ENCODE results near the gene VCP. TPM values are rescaled to one million over a fixed set of nuclear protein-coding genes. Genes with fewer than 3 reads are reported as not detected.

Gene VCP
- polyA plus RNA-seq, 2 donors, result 60.4 to 150 TPM

DNA sequence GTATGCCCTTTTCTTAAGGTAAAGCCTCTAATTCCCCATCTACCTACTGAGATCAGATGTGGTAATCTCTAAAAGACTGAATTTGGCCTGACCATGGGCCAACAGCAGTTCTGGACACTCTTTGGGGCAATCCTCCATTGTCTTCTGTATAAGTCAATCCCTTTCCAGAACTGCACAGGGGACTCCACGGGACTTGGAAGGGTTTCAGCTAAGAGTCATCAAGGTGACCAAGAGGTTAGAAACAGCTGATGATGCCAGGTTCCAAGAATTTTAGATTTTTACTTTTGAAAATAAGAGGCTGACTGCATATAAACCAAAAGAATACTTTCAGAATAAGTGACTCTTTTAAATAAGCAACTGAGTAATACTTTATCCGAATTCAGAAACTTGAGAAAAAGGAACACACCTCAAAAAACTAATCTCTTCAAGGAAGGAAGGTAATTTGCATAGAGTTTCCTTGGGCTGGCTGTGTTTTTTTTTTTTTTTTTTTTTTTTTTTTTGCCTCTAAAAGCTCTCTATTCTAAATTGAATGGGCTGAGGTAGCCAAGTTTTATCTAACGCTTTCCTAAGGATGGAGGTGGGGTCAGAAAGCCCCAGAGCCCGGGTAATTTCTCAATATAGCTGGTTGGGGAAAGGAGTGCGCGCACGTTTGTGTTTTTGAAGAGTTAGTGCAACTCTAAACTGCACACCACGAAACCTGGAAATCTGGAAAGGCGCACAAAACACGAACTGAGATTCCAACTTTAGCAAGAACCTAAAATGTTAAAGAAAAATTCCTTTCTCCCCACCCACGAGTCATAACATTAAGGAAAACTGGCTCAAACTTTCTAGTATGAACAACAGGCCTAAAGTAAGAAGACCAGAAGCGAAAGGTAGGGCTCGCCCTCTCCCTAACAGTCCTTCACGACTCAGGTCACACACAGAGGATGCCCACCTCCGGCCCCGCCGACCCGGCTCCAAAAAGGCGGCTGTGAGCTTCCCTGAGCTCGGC is 1.3 kb downstream of the VCP start:
- Histone ChIP-seq H3K36me3 (ENCODE audit: control insufficient read depth in 2 of 2, insufficient read depth in 2 of 2, low read length in 1 of 2) (peaks cover 3 to 24% of the 10 kb centered on the region in 2 donors), H3K27me3 (ENCODE audit: control insufficient read depth in 1 of 2, insufficient read depth in 2 of 2, low read length in 2 of 2) (no peaks in the 10 kb centered on the region), H3K4me1 (ENCODE audit: control insufficient read depth in 2 of 2, insufficient read depth in 2 of 2, low read length in 1 of 2) (peaks cover 6 to 10% of the 10 kb centered on the region in 2 donors), H3K9me3 (ENCODE audit: control insufficient read depth in 2 of 2, insufficient read depth in 1 of 2, low read depth in 1 of 2, low read length in 1 of 2) (no peaks in the 10 kb centered on the region), H3K4me3 (ENCODE audit: low read depth in 1 of 2, low read length in 2 of 2) (peak overlapping the region; percentile 71 to 79), H3K27ac (ENCODE audit: low read depth in 2 of 2, low read length in 1 of 2) (peak overlapping the region; percentile 99 to 100)
- WGBS, 2 donors, result 1% methylated on average over 20 of the region's 20 CpGs

GRCh38 chr9:35069020-35069419 is 3.4 kb downstream of the VCP start:
- Histone ChIP-seq H3K9me3 (ENCODE audit: control insufficient read depth in 2 of 2, insufficient read depth in 1 of 2, low read depth in 1 of 2, low read length in 1 of 2) (no peaks in the 10 kb centered on the region), H3K27me3 (ENCODE audit: control insufficient read depth in 1 of 2, insufficient read depth in 2 of 2, low read length in 2 of 2) (no peaks in the 10 kb centered on the region), H3K4me1 (ENCODE audit: control insufficient read depth in 2 of 2, insufficient read depth in 2 of 2, low read length in 1 of 2) (peaks cover 6 to 10% of the 10 kb centered on the region in 2 donors), H3K4me3 (ENCODE audit: low read depth in 1 of 2, low read length in 2 of 2) (no peak overlapping the region), H3K36me3 (ENCODE audit: control insufficient read depth in 2 of 2, insufficient read depth in 2 of 2, low read length in 1 of 2) (peaks cover 16 to 31% of the 10 kb centered on the region in 2 donors), H3K27ac (ENCODE audit: low read depth in 2 of 2, low read length in 1 of 2) (no peak overlapping the region)
- 62 to 73% methylated on average over 4 of the region's 4 CpGs for WGBS, 2 donors

GRCh38 chr9:35067056-35067455 is 5.4 kb downstream of the VCP start:
- Histone ChIP-seq H3K36me3 (ENCODE audit: control insufficient read depth in 2 of 2, insufficient read depth in 2 of 2, low read length in 1 of 2) (peaks cover 34 to 47% of the 10 kb centered on the region in 2 donors), H3K9me3 (ENCODE audit: control insufficient read depth in 2 of 2, insufficient read depth in 1 of 2, low read depth in 1 of 2, low read length in 1 of 2) (no peaks in the 10 kb centered on the region), H3K27me3 (ENCODE audit: control insufficient read depth in 1 of 2, insufficient read depth in 2 of 2, low read length in 2 of 2) (no peaks in the 10 kb centered on the region), H3K27ac (ENCODE audit: low read depth in 2 of 2, low read length in 1 of 2) (no peak overlapping the region), H3K4me1 (ENCODE audit: control insufficient read depth in 2 of 2, insufficient read depth in 2 of 2, low read length in 1 of 2) (peaks cover 6 to 10% of the 10 kb centered on the region in 2 donors), H3K4me3 (ENCODE audit: low read depth in 1 of 2, low read length in 2 of 2) (no peak overlapping the region)
- WGBS, 2 donors, result 89 to 91% methylated on average over 1 of the region's 1 CpG

DNA sequence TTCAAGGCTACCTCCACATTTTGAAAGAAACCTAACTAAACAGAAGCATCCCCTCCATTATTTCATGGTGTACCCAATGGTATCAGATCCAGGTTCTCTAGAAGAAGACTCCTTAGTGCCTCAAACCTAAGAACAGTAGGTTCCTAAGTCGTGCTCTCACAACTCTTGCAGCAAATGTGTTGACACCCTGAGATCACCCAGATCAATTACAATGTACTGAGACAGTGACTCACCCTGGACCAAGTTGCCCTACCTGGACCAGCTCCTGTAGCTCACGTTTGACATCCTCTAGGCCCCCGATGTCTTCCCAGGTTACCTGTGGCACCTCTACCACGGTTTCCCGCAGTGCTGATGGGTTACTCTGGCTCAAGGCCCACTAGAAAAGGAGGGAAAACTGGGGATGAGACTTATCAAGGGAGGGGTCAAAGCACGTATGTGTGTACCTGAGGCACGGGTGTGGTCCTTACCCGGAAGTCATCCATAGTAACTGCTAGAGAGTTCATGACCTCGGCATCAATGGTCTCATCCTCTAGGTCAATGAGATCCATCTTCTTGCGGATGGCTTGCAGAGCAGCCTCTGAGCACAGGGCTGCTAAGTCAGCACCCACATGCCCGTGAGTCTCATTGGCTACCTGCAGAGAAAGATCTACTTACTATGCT is 11.7 kb downstream of the VCP start:
- WGBS, 2 donors, result 85 to 86% methylated on average over 11 of the region's 11 CpGs
- Histone ChIP-seq H3K9me3 (ENCODE audit: control insufficient read depth in 2 of 2, insufficient read depth in 1 of 2, low read depth in 1 of 2, low read length in 1 of 2) (no peaks in the 10 kb centered on the region), H3K4me3 (ENCODE audit: low read depth in 1 of 2, low read length in 2 of 2) (no peak overlapping the region), H3K27ac (ENCODE audit: low read depth in 2 of 2, low read length in 1 of 2) (no peak overlapping the region), H3K27me3 (ENCODE audit: control insufficient read depth in 1 of 2, insufficient read depth in 2 of 2, low read length in 2 of 2) (no peaks in the 10 kb centered on the region), H3K4me1 (ENCODE audit: control insufficient read depth in 2 of 2, insufficient read depth in 2 of 2, low read length in 1 of 2) (no peaks in the 10 kb centered on the region), H3K36me3 (ENCODE audit: control insufficient read depth in 2 of 2, insufficient read depth in 2 of 2, low read length in 1 of 2) (peaks cover 61 to 70% of the 10 kb centered on the region in 2 donors)

GRCh38 chr9:35059438-35059837 is 13.0 kb downstream of the VCP start:
- H3K27me3 ChIP-seq (ENCODE audit: control insufficient read depth in 1 of 2, insufficient read depth in 2 of 2, low read length in 2 of 2), result no peaks in the 10 kb centered on the region
- WGBS, 2 donors, result 94% methylated on average over 10 of the region's 10 CpGs

DNA sequence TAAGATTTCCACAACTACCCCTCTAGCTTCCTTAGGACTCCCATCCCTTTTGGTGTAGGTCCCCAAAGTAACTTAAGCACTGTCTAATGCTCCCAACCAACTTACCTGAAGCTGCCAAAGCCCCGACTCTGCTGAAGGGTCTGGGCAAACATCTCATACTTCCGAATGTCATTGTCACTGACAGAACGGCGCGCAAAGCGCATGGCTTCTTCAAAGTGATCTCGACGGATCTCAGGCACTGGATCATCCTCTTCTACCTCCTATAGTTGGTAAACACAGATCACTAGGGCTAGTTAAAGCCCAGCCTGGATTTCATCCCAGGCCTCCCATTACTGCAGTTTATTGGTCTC is 15.2 kb downstream of the VCP start:
- 96 to 97% methylated on average over 8 of the region's 8 CpGs for WGBS, 2 donors
- Histone ChIP-seq H3K4me3 (ENCODE audit: low read depth in 1 of 2, low read length in 2 of 2) (no peak overlapping the region), H3K4me1 (ENCODE audit: control insufficient read depth in 2 of 2, insufficient read depth in 2 of 2, low read length in 1 of 2) (no peaks in the 10 kb centered on the region), H3K9me3 (ENCODE audit: control insufficient read depth in 2 of 2, insufficient read depth in 1 of 2, low read depth in 1 of 2, low read length in 1 of 2) (no peaks in the 10 kb centered on the region), H3K27ac (ENCODE audit: low read depth in 2 of 2, low read length in 1 of 2) (no peak overlapping the region), H3K27me3 (ENCODE audit: control insufficient read depth in 1 of 2, insufficient read depth in 2 of 2, low read length in 2 of 2) (no peaks in the 10 kb centered on the region), H3K36me3 (ENCODE audit: control insufficient read depth in 2 of 2, insufficient read depth in 2 of 2, low read length in 1 of 2) (peaks cover 35 to 47% of the 10 kb centered on the region in 2 donors)

More at GRCh38 chr9:35059438-35059837, 13.0 kb downstream of the VCP start:
- Histone ChIP-seq H3K4me1 (ENCODE audit: control insufficient read depth in 2 of 2, insufficient read depth in 2 of 2, low read length in 1 of 2) (no peaks in the 10 kb centered on the region), H3K9me3 (ENCODE audit: control insufficient read depth in 2 of 2, insufficient read depth in 1 of 2, low read depth in 1 of 2, low read length in 1 of 2) (no peaks in the 10 kb centered on the region), H3K4me3 (ENCODE audit: low read depth in 1 of 2, low read length in 2 of 2) (no peak overlapping the region), H3K36me3 (ENCODE audit: control insufficient read depth in 2 of 2, insufficient read depth in 2 of 2, low read length in 1 of 2) (peaks cover 55 to 64% of the 10 kb centered on the region in 2 donors), H3K27ac (ENCODE audit: low read depth in 2 of 2, low read length in 1 of 2) (no peak overlapping the region)

DNA sequence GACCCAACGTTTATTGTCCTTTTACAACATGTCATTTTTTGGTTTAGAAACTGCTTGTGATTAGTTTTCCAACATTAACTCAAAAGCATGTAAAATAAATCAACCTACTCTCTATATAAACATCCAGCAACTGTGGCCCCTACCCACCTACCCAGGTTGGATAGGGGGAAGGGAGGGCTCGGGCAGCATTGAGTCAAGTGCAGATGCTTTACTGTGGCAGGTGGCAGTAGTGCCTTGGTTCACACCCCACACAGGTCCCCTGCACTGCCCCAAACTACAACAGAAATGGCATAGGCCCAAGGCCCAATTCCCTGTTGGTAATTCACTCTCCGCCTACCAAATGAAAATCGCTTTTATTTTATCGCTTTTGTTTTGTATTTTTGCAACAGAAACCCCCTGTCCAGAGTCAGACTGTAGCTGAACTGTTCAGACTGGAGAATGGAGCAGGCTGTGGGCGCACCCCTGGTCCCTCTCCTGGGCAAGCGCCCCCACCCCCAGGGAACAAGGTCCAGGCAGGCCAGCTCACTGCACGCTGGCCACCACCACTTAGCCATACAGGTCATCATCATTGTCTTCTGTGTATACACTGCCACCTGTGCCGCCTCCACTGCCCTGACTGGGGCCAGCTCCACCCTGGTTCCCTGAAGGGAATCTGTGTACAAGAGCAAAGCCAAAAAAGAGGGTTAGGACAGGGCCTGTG is 15.7 kb downstream of the VCP start:
- Histone ChIP-seq H3K27ac (ENCODE audit: low read depth in 2 of 2, low read length in 1 of 2) (no peak overlapping the region), H3K4me1 (ENCODE audit: control insufficient read depth in 2 of 2, insufficient read depth in 2 of 2, low read length in 1 of 2) (no peaks in the 10 kb centered on the region), H3K36me3 (ENCODE audit: control insufficient read depth in 2 of 2, insufficient read depth in 2 of 2, low read length in 1 of 2) (peaks cover 30 to 42% of the 10 kb centered on the region in 2 donors), H3K4me3 (ENCODE audit: low read depth in 1 of 2, low read length in 2 of 2) (no peak overlapping the region), H3K27me3 (ENCODE audit: control insufficient read depth in 1 of 2, insufficient read depth in 2 of 2, low read length in 2 of 2) (no peaks in the 10 kb centered on the region), H3K9me3 (ENCODE audit: control insufficient read depth in 2 of 2, insufficient read depth in 1 of 2, low read depth in 1 of 2, low read length in 1 of 2) (no peaks in the 10 kb centered on the region)
- WGBS, 2 donors, result 91 to 95% methylated on average over 9 of the region's 9 CpGs

DNA sequence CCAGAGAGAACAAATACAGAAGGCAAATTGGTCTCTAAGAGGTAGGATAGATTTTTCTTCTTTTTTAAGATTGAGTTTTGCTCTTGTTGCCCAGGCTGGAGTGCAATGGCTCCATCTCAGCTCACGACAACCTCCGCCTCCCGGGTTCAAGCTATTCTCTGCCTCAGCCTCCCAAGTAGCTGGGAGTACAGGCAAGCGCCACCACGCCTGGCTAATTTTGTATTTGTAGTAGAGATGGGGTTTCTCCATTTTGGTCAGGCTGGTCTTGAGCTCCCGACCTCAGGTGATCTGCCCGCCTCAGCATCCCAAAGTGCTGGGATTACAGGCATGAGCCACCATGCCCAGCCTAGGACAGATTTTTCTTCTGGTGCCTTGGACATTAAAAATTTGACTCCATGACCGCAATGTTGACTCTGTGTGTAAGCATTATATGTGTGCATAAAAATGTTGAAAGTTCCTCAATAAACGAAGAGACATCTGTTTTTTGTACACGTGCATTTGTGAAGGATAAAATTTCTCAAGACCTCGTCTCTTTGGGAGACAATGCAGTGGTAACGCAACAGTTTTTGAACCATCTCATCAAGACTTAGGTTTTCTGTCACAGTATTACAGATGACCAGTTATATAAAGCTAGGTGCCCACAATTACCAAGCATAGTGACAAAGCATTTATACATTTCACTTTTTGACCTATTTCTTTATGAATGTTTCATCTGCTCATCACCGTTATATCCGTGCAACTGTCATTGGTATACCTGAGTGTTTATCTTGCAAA is 17.4 kb downstream of the VCP start:
- Histone ChIP-seq H3K36me3 (ENCODE audit: control insufficient read depth in 2 of 2, insufficient read depth in 2 of 2, low read length in 1 of 2) (peaks cover 18 to 27% of the 10 kb centered on the region in 2 donors), H3K27ac (ENCODE audit: low read depth in 2 of 2, low read length in 1 of 2) (no peak overlapping the region), H3K4me3 (ENCODE audit: low read depth in 1 of 2, low read length in 2 of 2) (no peak overlapping the region), H3K9me3 (ENCODE audit: control insufficient read depth in 2 of 2, insufficient read depth in 1 of 2, low read depth in 1 of 2, low read length in 1 of 2) (no peaks in the 10 kb centered on the region), H3K27me3 (ENCODE audit: control insufficient read depth in 1 of 2, insufficient read depth in 2 of 2, low read length in 2 of 2) (no peaks in the 10 kb centered on the region), H3K4me1 (ENCODE audit: control insufficient read depth in 2 of 2, insufficient read depth in 2 of 2, low read length in 1 of 2) (no peaks in the 10 kb centered on the region)
- WGBS, 2 donors, result 93 to 96% methylated on average over 14 of the region's 14 CpGs
